Skeletal muscle satellite cell (primary cell): ENCODE measurements around the gene CCNL2. TPM values are rescaled to one million over a fixed set of nuclear protein-coding genes. Genes with fewer than 3 reads are reported as not detected.
"Not testable (repeated sequence)": the region's sequence is repeated elsewhere in the genome, so short reads cannot be mapped to it uniquely, and the experiment has no call there.

Source experiments
- H3K27me3 ChIP-seq: 2 replicates; pipeline ENCODE4 v1.7.0; 2013; ENCODE audit warnings: low read length; ENCODE audit not compliant: control insufficient read depth, insufficient read depth
- H3K36me3 ChIP-seq: 2 replicates; pipeline ENCODE4 v1.7.0; 2013; ENCODE audit warnings: mild to moderate bottlenecking, control low read depth, low read length; ENCODE audit not compliant: insufficient read depth
- H3K4me1 ChIP-seq: 2 replicates; pipeline ENCODE4 v1.7.0; 2013; ENCODE audit warnings: low read length; ENCODE audit not compliant: control insufficient read depth, insufficient read depth
- H3K4me2 ChIP-seq: 2 replicates; pipeline ENCODE4 v1.7.0; 2013; ENCODE audit warnings: mild to moderate bottlenecking, low read length
- H3K4me3 ChIP-seq: 2 replicates; pipeline ENCODE4 v1.7.0; 2013; ENCODE audit warnings: low read length
- H3K9ac ChIP-seq: 2 replicates; pipeline ENCODE4 v1.7.0; 2013; ENCODE audit warnings: mild to moderate bottlenecking, low read depth, low read length, moderate library complexity
- H3K9me3 ChIP-seq: replicated peaks from 2 replicates; pipeline ENCODE4 v1.7.0; 2013; ENCODE audit warnings: mild to moderate bottlenecking, control low read depth, low read length
- total RNA-seq: library from RNA; depleted of rRNA; stranded (reverse); fragments of >200 nt; gene quantifications from 2 replicates; pipeline ENCODE4 v1.2.3, GENCODE V29; 2012; rRNA removed

CCNL2 gene
- total RNA-seq = 88.7 and 93.3 TPM in 2 replicates

DNA sequence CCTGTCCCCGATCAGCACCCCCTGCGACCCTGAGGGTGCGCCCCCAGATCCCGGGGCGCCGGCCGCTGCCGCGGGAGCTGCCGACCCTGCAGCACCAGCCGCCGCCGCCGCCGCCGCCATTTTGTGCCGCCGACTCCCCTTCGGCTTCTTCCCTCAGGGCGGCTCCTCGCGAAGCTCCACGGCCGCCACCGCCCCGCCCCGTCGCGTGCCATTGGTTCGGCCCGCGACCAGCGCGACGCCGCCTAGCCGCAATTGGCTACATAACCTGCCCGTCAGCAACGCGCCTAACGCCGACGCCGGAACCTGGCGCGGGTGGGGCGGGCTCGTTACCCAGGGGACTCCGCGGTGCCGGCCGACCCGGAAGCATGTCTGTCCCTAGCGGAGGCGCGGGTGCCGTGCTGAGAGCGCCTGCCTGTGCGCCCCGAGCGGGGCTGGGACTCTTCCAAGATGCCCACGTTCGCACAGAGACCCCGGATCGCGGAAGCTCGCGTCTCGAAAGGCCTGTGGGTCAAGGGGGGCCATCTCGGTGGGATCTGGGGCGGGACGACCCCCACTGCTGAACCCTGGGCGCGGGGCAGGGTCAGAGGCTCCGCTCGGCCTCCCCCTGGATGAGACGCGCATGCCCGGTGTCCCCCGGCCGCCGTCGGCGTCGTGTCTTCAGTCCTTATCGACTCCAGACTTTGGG, at the start of gene CCNL2:
TSS of gene CCNL2 (minus strand) at position 149 of the 685 bp plus-strand sequence. CDS start at position 120, 29 bp downstream.
- no peaks in the 10 kb centered on the region for H3K27me3 ChIP-seq
- H3K4me3 ChIP-seq = peak within 1 kb of the TSS; percentile 95
- H3K36me3 ChIP-seq = peaks cover 55% of the 10 kb centered on the region
- no peaks in the 10 kb centered on the region for H3K9me3 ChIP-seq
- H3K4me2 ChIP-seq = peak within 1 kb of the TSS; percentile 99
- H3K9ac ChIP-seq = peak within 1 kb of the TSS; percentile 94
- H3K4me1 ChIP-seq = peaks cover 36% of the 10 kb centered on the region

DNA sequence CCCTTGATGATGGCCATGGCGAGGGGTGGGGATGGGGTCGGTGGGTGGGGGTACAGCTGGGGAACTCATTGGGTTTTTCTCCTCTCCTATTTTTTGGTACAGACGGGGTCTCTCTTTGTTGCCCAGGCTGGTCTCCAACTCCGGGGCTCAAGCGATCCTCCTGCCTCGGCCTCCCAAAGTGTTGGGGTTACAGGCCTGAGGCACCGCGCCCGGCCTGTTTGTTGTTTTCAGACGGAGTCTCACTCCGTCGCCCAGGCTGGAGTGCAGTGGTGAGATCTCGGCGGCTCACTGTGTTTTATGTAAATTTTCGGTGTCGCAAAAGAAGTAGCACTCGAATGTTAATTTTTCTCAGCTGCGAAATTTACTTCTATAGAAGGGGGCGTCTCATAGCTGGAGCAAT, 47.5 kb upstream of the CCNL2 start:
- H3K27me3 ChIP-seq = peaks cover 18% of the 10 kb centered on the region
- not testable (repeated sequence) for H3K4me1 ChIP-seq, H3K9ac ChIP-seq, H3K4me3 ChIP-seq, H3K36me3 ChIP-seq, H3K9me3 ChIP-seq, H3K4me2 ChIP-seq

GRCh38 chr1:1442069-1442770, 43.1 kb upstream of the CCNL2 start:
- no peak overlapping the region for H3K4me3 ChIP-seq
- no peaks in the 10 kb centered on the region for H3K9me3 ChIP-seq
- H3K4me1 ChIP-seq = peaks cover 5% of the 10 kb centered on the region
- no peaks in the 10 kb centered on the region for H3K36me3 ChIP-seq
- H3K4me2 ChIP-seq = no peak overlapping the region
- H3K9ac ChIP-seq = no peak overlapping the region
- H3K27me3 ChIP-seq = peaks cover 15% of the 10 kb centered on the region

- H3K4me3 ChIP-seq = no peak overlapping the region
- no peaks in the 10 kb centered on the region for H3K36me3 ChIP-seq
- H3K9ac ChIP-seq = no peak overlapping the region
These were observed 42.1 kb upstream of the CCNL2 start for GRCh38 chr1:1441002-1441888.

DNA sequence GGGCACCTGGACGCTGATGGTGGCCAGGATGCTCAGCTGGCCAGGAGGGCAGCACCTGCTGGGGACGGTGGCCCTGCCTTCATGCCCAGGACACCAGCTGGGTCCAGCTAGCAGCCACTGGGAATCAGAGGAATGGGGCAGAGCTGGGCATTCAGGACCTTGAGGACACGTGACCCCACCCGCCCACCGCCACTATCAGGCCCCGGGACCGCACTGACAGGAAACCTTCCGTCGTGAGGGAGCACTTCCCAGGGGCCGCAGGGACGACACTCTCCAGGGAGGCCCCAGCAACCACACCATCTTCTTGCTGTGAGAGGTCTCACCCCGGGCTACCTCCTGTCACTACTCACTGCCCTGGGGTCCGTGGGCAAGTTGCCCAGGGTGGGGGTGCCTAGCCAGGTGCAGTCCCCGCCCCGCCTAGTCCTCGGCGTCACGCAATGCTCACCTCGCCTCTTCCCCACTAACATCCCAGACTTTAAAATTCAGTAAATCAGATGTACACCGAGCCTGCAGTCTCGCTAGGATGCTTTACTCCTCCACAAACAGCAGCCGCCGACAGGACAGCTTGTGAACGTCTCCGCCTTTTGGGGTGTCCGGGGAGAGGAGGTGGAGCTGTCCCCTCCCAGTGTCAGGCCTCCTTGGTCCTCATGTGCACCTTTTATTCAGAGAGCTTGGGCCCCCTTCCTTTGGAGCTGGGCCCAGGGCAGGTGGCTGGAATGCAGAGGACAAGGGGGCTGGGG, 41.3 kb upstream of the CCNL2 start:
- Histone ChIP-seq H3K4me2 (no peak overlapping the region), H3K4me3 (no peak overlapping the region), H3K4me1 (peaks cover 13% of the 10 kb centered on the region), H3K9ac (no peak overlapping the region), H3K36me3 (no peaks in the 10 kb centered on the region), H3K27me3 (peaks cover 26% of the 10 kb centered on the region), H3K9me3 (no peaks in the 10 kb centered on the region)

More at GRCh38 chr1:1441002-1441888, 42.1 kb upstream of the CCNL2 start:
- no peaks in the 10 kb centered on the region for H3K9me3 ChIP-seq
- peaks cover 5% of the 10 kb centered on the region for H3K4me1 ChIP-seq
- peak overlapping the region; percentile 75 for H3K4me2 ChIP-seq
- peaks cover 24% of the 10 kb centered on the region for H3K27me3 ChIP-seq

DNA sequence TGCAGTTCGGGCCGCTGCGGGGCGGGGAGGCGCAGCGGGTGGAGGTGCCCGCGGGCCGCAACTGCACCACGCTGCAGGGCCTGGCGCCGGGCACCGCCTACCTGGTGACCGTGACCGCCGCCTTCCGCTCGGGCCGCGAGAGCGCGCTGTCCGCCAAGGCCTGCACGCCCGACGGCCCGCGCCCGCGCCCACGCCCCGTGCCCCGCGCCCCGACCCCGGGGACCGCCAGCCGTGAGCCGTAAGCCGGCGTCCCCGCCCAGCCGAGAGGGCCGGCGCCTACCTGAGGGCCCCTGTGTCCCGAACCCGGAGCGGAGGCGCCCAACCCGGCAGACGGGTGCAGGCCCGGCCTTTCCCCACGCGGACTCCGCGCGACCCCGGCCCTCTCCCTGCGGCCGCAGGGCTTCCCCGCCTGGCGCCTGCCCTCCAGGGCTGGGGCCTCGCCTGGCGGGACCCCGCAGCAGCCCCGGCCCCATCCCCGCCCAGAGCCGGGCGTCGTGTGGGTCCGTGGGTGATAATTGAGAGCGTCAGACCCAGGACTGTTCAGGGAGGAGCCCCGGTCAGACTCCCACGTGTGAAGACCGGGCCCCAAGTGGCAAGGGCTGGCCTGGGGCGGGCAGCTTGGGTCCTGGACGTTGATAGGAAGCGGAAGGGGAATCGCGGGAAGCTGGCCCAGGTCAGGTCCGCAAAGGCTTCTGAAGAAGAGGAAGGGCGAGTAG, 40.6 kb upstream of the CCNL2 start:
- Histone ChIP-seq H3K9ac (no peak overlapping the region), H3K9me3 (no peaks in the 10 kb centered on the region), H3K4me3 (no peak overlapping the region), H3K4me2 (no peak overlapping the region), H3K4me1 (peaks cover 17% of the 10 kb centered on the region), H3K36me3 (no peaks in the 10 kb centered on the region), H3K27me3 (peaks cover 30% of the 10 kb centered on the region)

DNA sequence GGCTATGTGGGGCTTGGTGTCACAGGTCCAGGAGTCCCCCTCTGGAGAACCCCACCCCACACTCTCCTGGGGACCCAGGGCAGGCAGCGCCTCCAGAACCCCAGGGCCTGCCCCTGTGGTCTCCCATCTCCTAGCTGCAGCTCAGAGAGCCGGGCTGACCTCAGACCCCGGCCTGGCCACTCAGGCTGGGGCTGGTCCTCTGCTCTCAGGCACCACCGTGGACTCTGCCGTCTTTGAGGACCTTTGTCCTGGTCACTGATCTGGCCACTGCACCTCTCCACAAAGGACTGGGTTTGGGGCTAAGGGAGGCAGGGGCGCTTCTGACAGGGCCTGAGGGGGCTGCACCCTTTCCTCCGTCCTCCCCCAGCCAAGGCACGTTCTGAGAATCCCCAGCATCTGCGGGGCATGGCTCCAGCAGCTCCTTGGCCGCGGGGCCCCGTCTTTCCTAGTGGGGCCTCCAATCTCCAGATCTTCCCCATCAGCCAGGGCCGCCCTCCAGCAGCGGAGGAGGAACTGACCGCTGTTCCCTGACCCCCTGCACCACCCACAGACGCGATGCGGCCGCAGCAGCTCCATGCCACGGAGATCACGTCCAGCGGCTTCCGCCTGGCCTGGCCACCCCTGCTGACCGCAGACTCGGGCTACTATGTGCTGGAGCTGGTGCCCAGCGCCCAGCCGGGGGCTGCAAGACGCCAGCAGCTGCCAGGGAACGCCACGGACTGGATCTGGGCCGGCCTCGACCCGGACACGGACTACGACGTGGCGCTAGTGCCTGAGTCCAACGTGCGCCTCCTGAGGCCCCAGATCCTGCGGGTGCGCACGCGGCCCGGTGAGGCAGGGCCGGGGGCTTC, 39.6 kb upstream of the CCNL2 start:
- Histone ChIP-seq H3K36me3 (no peaks in the 10 kb centered on the region), H3K9me3 (no peaks in the 10 kb centered on the region), H3K4me2 (no peak overlapping the region), H3K4me3 (no peak overlapping the region), H3K4me1 (peaks cover 23% of the 10 kb centered on the region), H3K9ac (no peak overlapping the region), H3K27me3 (peaks cover 27% of the 10 kb centered on the region)

GRCh38 chr1:1437904-1438376, 38.8 kb upstream of the CCNL2 start:
- H3K27me3 ChIP-seq = peaks cover 27% of the 10 kb centered on the region
- H3K36me3 ChIP-seq = no peaks in the 10 kb centered on the region
- H3K9me3 ChIP-seq = no peaks in the 10 kb centered on the region
- H3K4me3 ChIP-seq = no peak overlapping the region
- no peak overlapping the region for H3K4me2 ChIP-seq
- H3K4me1 ChIP-seq = peaks cover 32% of the 10 kb centered on the region
- H3K9ac ChIP-seq = no peak overlapping the region

- Histone ChIP-seq H3K27me3 (peaks cover 22% of the 10 kb centered on the region), H3K4me1 (peaks cover 36% of the 10 kb centered on the region), H3K9me3 (no peaks in the 10 kb centered on the region), H3K36me3 (no peaks in the 10 kb centered on the region), H3K9ac (no peak overlapping the region), H3K4me2 (no peak overlapping the region), H3K4me3 (no peak overlapping the region)
These were observed 38.1 kb upstream of the CCNL2 start for GRCh38 chr1:1437033-1437903.
